Neural progenitor cell (in vitro differentiated cells): ENCODE results near the gene PI16. TPM values are rescaled to one million over a fixed set of nuclear protein-coding genes. Genes with fewer than 3 reads are reported as not detected.

Experiments used
- DNase-seq: peaks from one replicate; pipeline ENCODE4 v3.0.0-alpha.2; 2016; ENCODE audit warnings: low spot score
- H2AFZ ChIP-seq: fragments of 200-600 bp; sonication (generic); replicated peaks from 2 replicates; pipeline ENCODE4 v1.6.1; 2016; ENCODE audit warnings: antibody characterized with exemption
- H3F3A ChIP-seq: fragments of 200-600 bp; sonication (generic); 2 replicates; pipeline ENCODE4 v1.6.1; 2016; ENCODE audit warnings: antibody characterized with exemption, low read depth
- H3K27ac ChIP-seq: fragments of 200-600 bp; sonication (generic); 2 replicates; pipeline ENCODE4 v1.5.1; 2016; ENCODE audit warnings: mild to moderate bottlenecking
- H3K27me3 ChIP-seq: fragments of 200-600 bp; sonication (generic); 2 replicates; pipeline ENCODE4 v1.6.1; 2016; ENCODE audit warnings: mild to moderate bottlenecking, moderate library complexity
- H3K36me3 ChIP-seq: fragments of 200-600 bp; sonication (generic); 2 replicates; pipeline ENCODE4 v1.5.1; 2016
- H3K4me1 ChIP-seq: fragments of 200-600 bp; sonication (generic); 2 replicates; pipeline ENCODE4 v1.6.1; 2016; ENCODE audit warnings: mixed run types
- H3K4me2 ChIP-seq: fragments of 200-600 bp; sonication (generic); 2 replicates; pipeline ENCODE4 v1.6.1; 2016
- H3K4me3 ChIP-seq: fragments of 200-600 bp; sonication (generic); 2 replicates; pipeline ENCODE4 v1.5.1; 2016
- H3K79me2 ChIP-seq: fragments of 200-600 bp; sonication (generic); 2 replicates; pipeline ENCODE4 v1.6.1; 2016; ENCODE audit warnings: low read depth
- H3K9ac ChIP-seq: fragments of 200-600 bp; sonication (generic); 2 replicates; pipeline ENCODE4 v1.6.1; 2016
- H3K9me3 ChIP-seq: fragments of 200-600 bp; sonication (generic); 2 replicates; pipeline ENCODE4 v1.5.1; 2016; ENCODE audit warnings: low read depth
- H4K20me1 ChIP-seq: fragments of 200-600 bp; sonication (generic); 2 replicates; pipeline ENCODE4 v1.6.1; 2016; ENCODE audit warnings: low read depth
- H3K27ac Mint-ChIP-seq: 3 replicates; pipeline ENCODE4 v1.8.0; 2021; ENCODE audit warnings: mixed read lengths
- H3K27me3 Mint-ChIP-seq: 2 replicates; pipeline ENCODE4 v1.8.0; 2022; ENCODE audit warnings: low read depth, mild to moderate bottlenecking, inconsistent platforms, moderate library complexity, mixed read lengths; ENCODE audit not compliant: insufficient read depth
- H3K36me3 Mint-ChIP-seq: 3 replicates; pipeline ENCODE4 v1.8.0; 2021; ENCODE audit warnings: mixed read lengths
- H3K4me1 Mint-ChIP-seq: 3 replicates; pipeline ENCODE4 v1.8.0; 2021; ENCODE audit warnings: mixed read lengths
- H3K4me3 Mint-ChIP-seq: 3 replicates; pipeline ENCODE4 v1.8.0; 2021; ENCODE audit warnings: mild to moderate bottlenecking, moderate library complexity, mixed read lengths
- H3K9me3 Mint-ChIP-seq: 3 replicates; pipeline ENCODE4 v1.8.0; 2020; ENCODE audit warnings: mixed read lengths
- CTCF ChIP-seq: fragments of 200-600 bp; sonication (generic); IDR thresholded peaks from 2 replicates; pipeline ENCODE4 v1.5.1; 2017; ENCODE audit warnings: antibody characterized with exemption, mild to moderate bottlenecking
- EZH2 ChIP-seq: fragments of 200-600 bp; sonication (generic); IDR thresholded peaks from 2 replicates; pipeline ENCODE4 v1.6.1; 2017; ENCODE audit warnings: antibody characterized with exemption, mild to moderate bottlenecking, moderate library complexity
- EZH2phosphoT487 ChIP-seq: fragments of 200-600 bp; sonication (generic); IDR thresholded peaks from 2 replicates; pipeline ENCODE4 v1.6.1; 2017; ENCODE audit warnings: antibody characterized with exemption
- total RNA-seq: library from RNA; depleted of rRNA; stranded (reverse); fragments of >200 nt; gene quantifications from 2 replicates; pipeline ENCODE4 v1.2.3, GENCODE V29; 2015; ENCODE audit warnings: low replicate concordance

The PI16 gene
- total RNA-seq, 1 donor from 2014 or later, result not detected

- Histone ChIP-seq H3K4me3 (peak overlapping the region; percentile 98), H3K27ac (peak overlapping the region; percentile 51), H3K9ac (peak overlapping the region; percentile 93), H3K9me3 (no peaks in the 10 kb centered on the region), H3K4me2 (peak overlapping the region; percentile 83), H3K79me2 (peaks cover 64% of the 10 kb centered on the region), H3F3A (no peaks in the 10 kb centered on the region), H3K36me3 (no peaks in the 10 kb centered on the region), H3K4me1 (peaks cover 23% of the 10 kb centered on the region), H2AFZ (peak overlapping the region; percentile 36), H4K20me1 (peaks cover 50% of the 10 kb centered on the region), H3K27me3 (no peaks in the 10 kb centered on the region)
- Mint-ChIP-seq H3K36me3 (no peaks in the 10 kb centered on the region), H3K27ac (no peak overlapping the region), H3K4me3 (no peak overlapping the region), H3K4me1 (peaks cover 23% of the 10 kb centered on the region), H3K27me3 (peaks cover 2% of the 10 kb centered on the region), H3K9me3 (no peaks in the 10 kb centered on the region)
- TF ChIP-seq CTCF (no peak), EZH2phosphoT487 (no peak)
- no peak for DNase-seq
These were observed 30.9 kb downstream of the PI16 start for GRCh38 chr6:36985417-36985807.

- Histone ChIP-seq H3K27ac (peak within 1 kb of the TSS; percentile 51), H3K9me3 (no peaks in the 10 kb centered on the region), H3K36me3 (no peaks in the 10 kb centered on the region), H3K4me3 (peak within 1 kb of the TSS; percentile 98), H3K4me2 (peak within 1 kb of the TSS; percentile 83), H2AFZ (peak within 1 kb of the TSS; percentile 38), H3K27me3 (no peaks in the 10 kb centered on the region), H3K9ac (peak within 1 kb of the TSS; percentile 93), H3F3A (no peaks in the 10 kb centered on the region), H4K20me1 (peaks cover 43% of the 10 kb centered on the region), H3K4me1 (peaks cover 20% of the 10 kb centered on the region), H3K79me2 (peaks cover 57% of the 10 kb centered on the region)
- no peaks in the 10 kb centered on the region for H3K9me3 Mint-ChIP-seq
- no peak for TF ChIP-seq EZH2
- no peak for TF ChIP-seq CTCF
- TF ChIP-seq EZH2phosphoT487, result no peak
- H3K4me1 Mint-ChIP-seq, result peaks cover 18% of the 10 kb centered on the region
- peak within 1 kb of the TSS; percentile 99 for H3K4me3 Mint-ChIP-seq
- peak within 1 kb of the TSS; percentile 99 for H3K27ac Mint-ChIP-seq
- H3K36me3 Mint-ChIP-seq, result no peaks in the 10 kb centered on the region
- DNase-seq, result peak; percentile 96
- peaks cover 2% of the 10 kb centered on the region for H3K27me3 Mint-ChIP-seq
These were observed 31.5 kb downstream of the PI16 start, which contains the start of gene MTCH1 for GRCh38 chr6:36985808-36986703. TSS of gene MTCH1 (minus strand) at chr6:36986196. CDS start at chr6:36986173, 23 bp downstream.

- peak overlapping the region; percentile 16 for H3K27ac ChIP-seq
- H3K9ac ChIP-seq, result peak overlapping the region; percentile 81
- H3K4me1 ChIP-seq, result peaks cover 13% of the 10 kb centered on the region
- no peaks in the 10 kb centered on the region for H3K9me3 ChIP-seq
- H3K4me3 Mint-ChIP-seq, result peak overlapping the region; percentile 99
- TF ChIP-seq CTCF (no peak), EZH2 (no peak), EZH2phosphoT487 (no peak)
- peak overlapping the region; percentile 83 for H3K4me2 ChIP-seq
- no peaks in the 10 kb centered on the region for H3K36me3 ChIP-seq
- no peaks in the 10 kb centered on the region for H3K36me3 Mint-ChIP-seq
- peak overlapping the region; percentile 99 for H3K27ac Mint-ChIP-seq
- H3K4me3 ChIP-seq, result peak overlapping the region; percentile 98
- H3K27me3 ChIP-seq, result no peaks in the 10 kb centered on the region
- H3K9me3 Mint-ChIP-seq, result no peaks in the 10 kb centered on the region
- H3K79me2 ChIP-seq, result peaks cover 51% of the 10 kb centered on the region
- no peak for DNase-seq
- H3K27me3 Mint-ChIP-seq, result peaks cover 4% of the 10 kb centered on the region
- peaks cover 37% of the 10 kb centered on the region for H4K20me1 ChIP-seq
- peaks cover 16% of the 10 kb centered on the region for H3K4me1 Mint-ChIP-seq
- peak overlapping the region; percentile 38 for H2AFZ ChIP-seq
- no peaks in the 10 kb centered on the region for H3F3A ChIP-seq
These were observed 32.1 kb downstream of the PI16 start for GRCh38 chr6:36986704-36987047.
